Ovary (tissue), 9 donors: ENCODE results near the gene PLXNA4. TPM values are rescaled to one million over a fixed set of nuclear protein-coding genes. Genes with fewer than 3 reads are reported as not detected.

ENCODE experiments used
- DNase-seq, 5 donors: peaks; one replicate each; pipeline ENCODE4 v3.0.0-alpha.2; 2019 to 2020
- H3K27ac ChIP-seq, 2 donors: fragments of 200-600 bp; one replicate each; pipeline versions ENCODE4 v1.5.1 to v1.8.0; 2019 to 2022
- H3K27me3 ChIP-seq: fragments of 200-600 bp; one replicate; pipeline ENCODE4 v1.8.0; 2022
- H3K36me3 ChIP-seq: fragments of 200-600 bp; sonication (generic); one replicate; pipeline ENCODE4 v1.5.1; 2019
- H3K4me1 ChIP-seq: one replicate; pipeline ENCODE4 v1.8.1; 2013; ENCODE audit warnings: mild to moderate bottlenecking, moderate library complexity; ENCODE audit not compliant: insufficient read depth
- H3K4me3 ChIP-seq: fragments of 200-600 bp; sonication (generic); one replicate; pipeline ENCODE4 v1.5.1; 2017
- H3K9me3 ChIP-seq, 2 donors: fragments of 200-600 bp in 1 of 2; sonication (generic) in 1 of 2; one replicate each; pipeline versions ENCODE4 v1.5.1 to v1.8.1; 2013 to 2019; ENCODE audit warnings: mild to moderate bottlenecking in 1 of 2, moderate library complexity in 1 of 2
- CTCF ChIP-seq, 3 donors: fragments of 450-650 bp in 2 of 3; fragments of 200-600 bp in 1 of 3; IDR thresholded peaks; one replicate each; pipeline versions ENCODE4 v1.5.1 to v1.8.0; 2016 to 2022; ENCODE audit warnings: antibody characterized with exemption in 3 of 3, mild to moderate bottlenecking in 1 of 3
- EP300 ChIP-seq: sonication (generic); formaldehyde crosslinking; IDR thresholded peaks from one replicate; pipeline ENCODE4 v1.6.1; 2017; ENCODE audit warnings: antibody characterized with exemption
- POLR2A ChIP-seq: fragments of 450-650 bp; IDR thresholded peaks from one replicate; pipeline ENCODE4 v1.6.1; 2017; ENCODE audit warnings: antibody characterized with exemption, mild to moderate bottlenecking, moderate library complexity
- WGBS, 3 donors: extraction: QIAGEN DNeasy Blood & Tissue Kit in 1 of 3; methylation state at CpG; one replicate each; pipeline versions ENCODE4 v1.1.5 to v1.1.7; 2013 to 2017; 5-methylcytosine and 5-hydroxymethylcytosine counted together
- intact Hi-C, 4 donors: fragments of 100-400 bp; cut with DNase I; formaldehyde crosslinking; loops; one replicate each; pipeline versions ENCODE4 v1.11.0 to v1.15.1; 2022 to 2023
- polyA plus RNA-seq, 2 donors: library from polyadenylated mRNA; stranded (reverse); fragments of 200-250 nt in 1 of 2; fragments of 350-450 nt in 1 of 2; fragmentation: Illumina TruSeq in 1 of 2; extraction: RNeasy Lipid Tissue Mini Kit (QIAGEN cat#74804) in 1 of 2; gene quantifications; one replicate each; pipeline ENCODE4 v1.2.3, GENCODE V29; 2013 to 2014
- total RNA-seq, 7 donors: library from RNA; depleted of rRNA in 2 of 7; stranded (reverse); fragments of >200 nt in 2 of 7; fragmentation: NEBNext Ultra II Directional in 3 of 7; extraction: Animal tissue kit (Norgen Biotek cat#: 25700) in 3 of 7; gene quantifications; one replicate each; pipeline versions ENCODE4 v1.1.0 to v1.2.4, GENCODE V29; 2016 to 2023
- donor health status: DM: no; HTN: no; CAD: no; lungs with moderate emphysema.
- donor health status: DM: no; HTN: no; CAD: no.
- donor health status: Bipolar disorder and iron deficiency.
- donor health status: DM: yes; HTN: yes; CAD: no.
- donor health status: DM: no; HTN: no; CAD: no.
- donor health status: DM: yes; HTN: yes; CAD: no.

The PLXNA4 gene
- total and polyA plus RNA-seq, 9 donors = 5.1 to 39.9 (median 11.4) TPM

GRCh38 chr7:132456418-132456817 is 119.9 kb downstream of the PLXNA4 start:
- H3K27me3 ChIP-seq = no peaks in the 10 kb centered on the region
- no peaks in the 10 kb centered on the region for H3K36me3 ChIP-seq
- no peak overlapping the region for H3K27ac ChIP-seq
- H3K4me1 ChIP-seq = no peaks in the 10 kb centered on the region
- TF ChIP-seq EP300 (no peak), CTCF (IDR thresholded peaks at IDR 0.05) (no peak), POLR2A (no peak)
- no peaks in the 10 kb centered on the region for H3K9me3 ChIP-seq
- intact Hi-C loops = no loop called here
- no peak overlapping the region for H3K4me3 ChIP-seq
- DNase-seq = no peak
- WGBS, 3 donors = 68 to 78% (median 70%) methylated on average over 7 of the region's 7 CpGs

GRCh38 chr7:132455378-132455777 is 120.9 kb downstream of the PLXNA4 start:
- H3K4me1 ChIP-seq = no peaks in the 10 kb centered on the region
- TF ChIP-seq CTCF (IDR thresholded peaks at IDR 0.05) (no peak), POLR2A (no peak), EP300 (no peak)
- intact Hi-C loops = no loop called here
- H3K36me3 ChIP-seq = no peaks in the 10 kb centered on the region
- H3K27ac ChIP-seq = no peak overlapping the region
- H3K4me3 ChIP-seq = no peak overlapping the region
- WGBS, 3 donors = 63 to 76% (median 67%) methylated on average over 9 of the region's 9 CpGs
- DNase-seq = no peak
- no peaks in the 10 kb centered on the region for H3K27me3 ChIP-seq
- H3K9me3 ChIP-seq = no peaks in the 10 kb centered on the region

- DNase-seq = no peak
- Histone ChIP-seq H3K4me1 (no peaks in the 10 kb centered on the region), H3K27ac (no peak overlapping the region), H3K36me3 (no peaks in the 10 kb centered on the region), H3K9me3 (no peaks in the 10 kb centered on the region), H3K4me3 (no peak overlapping the region), H3K27me3 (no peaks in the 10 kb centered on the region)
- intact Hi-C loops = no loop called here
- 93 to 99% (median 98%) methylated on average over 3 of the region's 3 CpGs for WGBS, 3 donors
- TF ChIP-seq POLR2A (no peak), CTCF (IDR thresholded peaks at IDR 0.05) (no peak), EP300 (no peak)
Observed at GRCh38 chr7:132453826-132454225, 122.4 kb downstream of the PLXNA4 start.

DNA sequence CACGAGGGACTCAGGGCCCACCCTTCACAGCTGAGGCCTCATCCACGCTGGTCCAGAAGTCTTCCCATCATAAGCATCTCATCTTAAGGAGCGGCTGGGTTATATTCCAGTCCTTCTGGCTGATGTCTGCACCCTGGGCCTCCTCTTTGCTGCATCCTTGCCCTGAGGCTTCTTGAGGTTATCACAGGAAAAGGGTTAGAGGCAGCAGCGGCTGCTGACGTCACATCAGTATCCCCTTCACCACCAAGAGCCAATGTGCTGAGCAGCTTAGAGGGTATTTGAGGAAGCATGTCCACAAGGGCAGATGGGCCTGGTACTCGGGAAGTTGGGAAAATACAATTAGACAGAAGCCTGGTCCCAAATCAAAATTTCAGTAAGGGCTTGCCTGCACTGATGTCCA is 125.1 kb downstream of the PLXNA4 start:
- no peak for TF ChIP-seq CTCF (IDR thresholded peaks at IDR 0.05)
- TF ChIP-seq POLR2A = no peak
- TF ChIP-seq EP300 = no peak
- H3K36me3 ChIP-seq = no peaks in the 10 kb centered on the region
- no peak overlapping the region for H3K4me3 ChIP-seq
- intact Hi-C loops = no loop called here
- H3K27ac ChIP-seq = no peak overlapping the region
- H3K4me1 ChIP-seq = no peaks in the 10 kb centered on the region
- no peaks in the 10 kb centered on the region for H3K27me3 ChIP-seq
- no peak for DNase-seq
- WGBS, 3 donors = 91 to 95% (median 93%) methylated on average over 6 of the region's 6 CpGs
- no peaks in the 10 kb centered on the region for H3K9me3 ChIP-seq

DNA sequence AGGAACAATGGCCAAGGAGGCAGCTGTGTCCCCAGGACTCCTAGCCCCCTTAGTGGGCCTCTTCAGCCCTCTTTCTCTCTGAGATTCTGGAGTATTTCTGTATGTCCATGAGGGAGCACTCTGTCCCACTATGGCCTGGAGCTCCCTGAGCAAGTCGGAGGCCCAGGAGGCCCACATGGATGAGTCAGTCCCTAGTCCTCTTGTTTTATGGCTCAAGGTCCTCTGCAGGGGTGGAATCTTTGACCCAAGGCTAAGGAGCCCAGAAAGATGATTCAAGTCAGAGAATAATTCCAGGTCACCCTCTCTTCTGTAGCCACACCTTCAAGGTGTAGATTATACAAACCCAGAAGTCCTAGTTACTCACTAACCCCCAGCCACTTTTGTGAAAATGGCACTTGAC is 125.6 kb downstream of the PLXNA4 start:
- intact Hi-C loops = no loop called here
- WGBS, 3 donors = 73 to 93% (median 80%) methylated on average over 1 of the region's 1 CpG
- H3K4me3 ChIP-seq = no peak overlapping the region
- H3K9me3 ChIP-seq = no peaks in the 10 kb centered on the region
- TF ChIP-seq POLR2A = no peak
- TF ChIP-seq EP300 = no peak
- TF ChIP-seq CTCF (IDR thresholded peaks at IDR 0.05) = no peak
- no peaks in the 10 kb centered on the region for H3K36me3 ChIP-seq
- no peaks in the 10 kb centered on the region for H3K27me3 ChIP-seq
- no peak for DNase-seq
- H3K27ac ChIP-seq = no peak overlapping the region
- H3K4me1 ChIP-seq = no peaks in the 10 kb centered on the region
